ENCODE data around the gene ESYT2.

Gene ESYT2

DNA sequence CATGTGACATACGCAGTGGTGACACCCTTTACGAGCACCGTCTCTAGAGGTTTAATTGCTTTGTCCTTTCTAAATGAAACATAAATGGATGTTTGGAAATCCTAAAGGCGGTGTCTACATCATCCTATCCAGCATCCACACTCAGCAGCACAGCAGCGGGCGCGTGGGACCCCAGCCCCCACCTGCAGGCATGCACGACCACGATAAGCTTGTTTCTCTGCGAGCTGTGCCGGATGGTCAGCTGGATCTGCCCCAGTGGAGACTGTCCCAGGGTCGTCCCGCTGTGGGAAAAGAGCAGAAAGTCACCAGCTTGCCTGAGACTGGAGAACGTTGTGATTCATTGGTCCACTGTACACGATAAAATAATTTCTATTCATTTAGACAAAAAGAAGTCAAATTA is 90.5 kb downstream of the ESYT2 start:
- DNase-seq = no peak

GRCh38 chr7:158737064-158737695 is 92.1 kb downstream of the ESYT2 start:
- no peak for DNase-seq

- no peak for DNase-seq
Measured at GRCh38 chr7:158735935-158736334, 93.4 kb downstream of the ESYT2 start.

DNA sequence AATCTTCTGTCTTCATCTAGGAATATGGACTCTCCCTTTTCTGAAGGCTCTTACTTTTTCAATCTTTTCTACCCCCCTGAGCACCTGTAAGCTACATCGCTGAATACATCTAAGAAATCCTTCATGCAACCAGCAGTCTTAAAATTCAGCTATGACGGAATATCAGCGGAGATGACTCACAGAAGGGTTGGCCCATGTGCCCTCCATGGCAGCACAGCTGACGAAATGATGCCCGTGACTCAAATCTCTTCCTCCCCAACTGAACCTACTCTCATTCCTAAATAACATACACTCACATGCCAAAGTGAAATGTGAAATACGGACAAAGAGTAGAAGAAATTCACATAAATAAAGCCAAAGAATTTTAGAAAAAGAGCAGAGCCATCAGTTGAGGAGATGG is 94.4 kb downstream of the ESYT2 start:
- DNase-seq = no peak

DNA sequence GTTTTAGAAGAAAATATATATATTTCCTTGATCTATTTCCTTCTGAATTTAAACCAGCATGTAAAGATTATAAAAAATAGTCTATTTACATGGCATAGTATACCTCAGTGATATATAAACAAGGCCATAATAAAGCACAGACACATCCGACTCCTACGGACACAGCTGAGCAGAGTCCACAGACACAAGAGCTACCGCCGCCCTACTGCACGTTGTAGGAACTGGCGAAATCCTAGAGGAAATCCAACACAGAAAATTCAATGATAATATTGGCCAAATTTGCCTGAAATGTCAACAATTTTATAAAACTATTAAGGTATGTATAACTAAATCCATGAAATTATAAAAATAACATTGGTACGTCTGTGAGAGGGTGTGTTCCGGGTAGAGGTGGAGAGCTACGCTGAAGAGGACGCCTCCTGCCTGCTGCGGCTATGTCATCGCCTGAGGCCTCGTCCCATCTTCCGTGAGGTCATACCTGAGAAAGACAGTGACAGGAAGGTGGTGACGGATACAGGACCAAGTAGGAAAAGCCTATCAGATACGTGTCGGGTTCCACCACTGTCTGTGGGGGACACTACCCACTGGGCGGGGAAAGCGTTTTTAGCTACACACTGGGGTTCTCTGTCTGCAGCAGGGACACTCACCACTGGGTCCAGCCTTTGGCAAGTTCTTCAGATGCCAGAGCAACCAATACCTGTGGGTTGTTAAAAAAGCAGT is 95.4 kb downstream of the ESYT2 start:
- no peak for DNase-seq

DNA sequence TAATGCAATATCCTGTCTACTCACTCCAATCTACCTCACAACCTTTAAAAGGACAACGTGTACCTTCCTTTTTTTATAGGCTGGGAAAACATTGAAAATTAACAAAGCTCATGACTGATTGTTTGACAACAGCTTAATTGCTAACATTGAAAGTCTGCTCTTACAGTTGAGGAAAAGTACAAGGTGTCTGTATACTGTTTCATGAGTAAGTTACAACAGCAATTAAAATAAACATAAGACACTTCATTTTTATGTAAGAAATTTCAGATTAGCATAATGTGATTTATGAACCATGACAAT is 96.1 kb downstream of the ESYT2 start:
- DNase-seq = no peak

GRCh38 chr7:158732494-158733219 is 96.7 kb downstream of the ESYT2 start:
- no peak for DNase-seq

DNA sequence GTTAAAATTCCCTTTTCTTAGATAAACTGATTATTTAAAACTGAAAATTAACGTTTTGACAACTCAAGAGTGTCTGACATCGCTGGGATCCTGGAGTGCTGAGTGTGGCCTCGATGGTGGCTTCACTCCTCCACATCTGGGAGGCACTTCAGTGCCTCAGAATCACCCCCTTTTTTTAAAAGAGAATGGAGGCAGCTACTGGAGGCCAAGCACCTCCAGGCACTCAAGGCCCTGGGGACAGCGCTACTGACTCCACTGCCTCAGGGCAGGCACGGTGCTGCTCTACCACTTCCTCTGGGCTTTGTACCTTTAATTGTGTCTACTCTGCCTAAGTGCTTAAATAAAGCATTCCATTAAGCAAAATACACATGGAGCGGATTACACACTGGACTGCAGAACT is 97.5 kb downstream of the ESYT2 start:
- no peak for DNase-seq

- DNase-seq = no peak
Measured at GRCh38 chr7:158730383-158731346, 98.6 kb downstream of the ESYT2 start.

DNA sequence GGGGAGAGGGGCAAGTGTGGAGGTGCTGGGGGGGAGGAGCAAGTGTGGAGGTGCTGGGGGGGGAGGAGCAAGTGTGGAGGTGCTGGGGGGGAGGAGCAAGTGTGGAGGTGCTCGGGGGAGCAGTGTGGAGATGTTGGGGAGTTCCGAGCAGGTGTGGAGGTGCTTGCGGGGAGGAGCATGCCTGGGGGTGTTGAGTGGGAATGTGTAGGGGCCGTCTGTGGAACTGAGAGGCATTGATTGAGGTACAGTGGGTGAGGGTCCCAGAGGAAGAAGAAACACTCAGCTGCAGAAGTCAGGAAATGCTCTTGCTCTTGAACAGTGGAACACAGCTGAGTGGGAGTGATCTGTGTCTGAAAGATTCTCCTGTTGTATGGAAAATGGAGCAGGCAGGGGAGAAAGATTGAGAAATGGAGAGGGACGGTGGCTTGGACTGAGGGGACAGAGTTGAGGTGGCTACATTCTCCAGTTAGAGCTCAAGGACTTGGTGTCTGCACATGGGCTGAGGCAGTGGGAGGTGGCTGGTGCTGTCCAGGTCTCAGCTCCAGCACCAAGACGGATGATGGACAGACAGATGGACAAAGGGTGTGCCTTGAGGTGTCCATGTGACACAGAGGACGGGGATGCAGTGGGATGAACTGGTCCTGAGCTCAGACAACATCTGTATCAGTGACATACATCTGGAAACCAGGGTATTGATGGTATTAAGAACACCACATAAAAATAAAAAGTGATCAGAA is 99.5 kb downstream of the ESYT2 start:
- DNase-seq = no peak

DNA sequence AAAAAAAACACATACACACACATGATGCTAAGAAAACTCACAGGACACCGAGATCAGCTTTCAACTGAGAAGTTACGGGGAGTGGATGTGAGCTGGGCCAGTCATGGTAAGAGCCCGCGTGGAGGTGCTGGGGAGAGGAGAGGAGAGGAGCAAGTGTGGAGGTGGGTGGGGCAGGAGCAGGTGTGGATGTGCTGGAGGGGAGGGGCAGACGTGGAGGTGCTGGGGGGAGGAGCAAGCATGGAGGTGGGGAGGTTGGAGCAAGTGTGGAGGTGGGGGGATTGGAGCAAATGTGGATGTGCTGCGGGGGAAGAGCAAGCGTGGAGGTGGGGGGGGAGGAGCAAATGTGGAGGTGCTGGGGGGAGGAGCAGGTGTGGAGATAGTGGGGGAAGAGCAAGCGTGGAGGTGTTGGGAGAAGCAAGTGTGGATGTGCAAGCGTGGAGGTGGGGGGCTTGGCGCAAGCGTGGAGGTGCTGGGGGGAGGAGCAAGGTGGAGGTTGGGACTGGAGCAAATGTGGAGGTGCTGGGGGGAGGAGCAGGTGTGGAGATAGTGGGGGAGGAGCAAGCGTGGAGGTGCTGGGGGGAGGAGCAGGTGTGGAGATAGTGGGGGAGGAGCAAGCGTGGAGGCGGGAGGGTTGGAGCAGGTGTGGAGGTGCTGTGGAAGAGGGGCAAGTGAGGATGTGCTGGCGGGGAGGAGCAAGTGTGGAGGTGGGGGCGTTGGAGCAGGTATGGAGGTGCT is 100.2 kb downstream of the ESYT2 start:
- DNase-seq = no peak

- no peak for DNase-seq
Measured at GRCh38 chr7:158727690-158728089, 101.6 kb downstream of the ESYT2 start.

GRCh38 chr7:158726277-158726807 is 103.0 kb downstream of the ESYT2 start:
- DNase-seq = no peak

- DNase-seq = no peak
Measured at GRCh38 chr7:158725506-158725800, 103.9 kb downstream of the ESYT2 start.

GRCh38 chr7:158724658-158725505 is 104.4 kb downstream of the ESYT2 start:
- no peak for DNase-seq

- DNase-seq = no peak
Measured at GRCh38 chr7:158723714-158724385, 105.5 kb downstream of the ESYT2 start.

GRCh38 chr7:158723266-158723665 is 106.0 kb downstream of the ESYT2 start:
- DNase-seq = no peak

DNA sequence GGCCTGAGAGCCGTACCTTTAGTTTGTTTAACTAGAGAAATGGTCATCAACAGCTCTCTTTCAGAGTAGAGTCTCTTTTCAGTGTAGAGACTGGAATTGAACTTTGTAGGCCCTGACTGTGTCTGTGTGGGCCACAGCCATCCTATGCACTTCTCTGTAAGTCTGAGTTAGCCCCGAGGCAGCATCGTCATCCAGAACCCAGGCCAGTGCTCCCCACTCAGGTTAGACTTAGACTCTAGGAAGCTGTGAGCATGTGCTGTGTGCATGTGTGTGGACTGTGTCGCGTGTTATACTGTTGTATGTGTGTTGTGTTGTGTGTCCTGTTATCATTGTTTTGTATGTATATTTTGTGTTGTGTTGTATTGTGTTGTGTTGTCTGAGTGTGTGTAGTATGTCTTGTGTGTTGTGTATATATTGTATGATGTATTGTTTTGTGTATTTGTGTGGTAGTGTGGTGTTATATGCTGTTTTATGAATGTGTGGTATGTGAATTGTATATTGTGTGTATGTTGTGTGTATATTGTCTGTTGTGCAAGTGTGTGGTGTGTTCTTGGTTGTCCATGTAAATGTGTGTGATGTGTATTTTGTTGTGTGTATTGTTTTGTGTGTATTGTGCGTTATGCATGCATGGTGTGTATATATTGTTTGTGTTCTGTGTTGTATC is 106.6 kb downstream of the ESYT2 start:
- DNase-seq = no peak

DNA sequence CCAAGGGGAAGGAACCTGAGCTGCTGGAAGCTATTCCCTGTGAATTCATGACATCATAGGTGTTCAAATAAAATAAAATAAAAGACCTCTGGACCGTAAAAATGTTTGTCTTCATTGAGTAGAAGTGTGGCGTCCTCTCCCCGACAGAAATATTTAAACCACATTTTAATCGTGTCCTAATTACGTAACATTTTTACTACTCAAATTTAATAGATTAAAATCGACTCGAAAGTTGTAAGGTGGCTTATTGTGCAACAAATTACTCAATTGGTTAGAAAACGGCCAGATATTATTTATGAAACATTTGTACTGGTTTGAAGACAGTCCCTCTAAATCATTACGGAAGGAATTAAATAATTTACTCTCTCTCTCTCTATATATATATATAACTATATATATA is 109.2 kb downstream of the ESYT2 start:
- no peak for DNase-seq

- DNase-seq = no peak
Measured at GRCh38 chr7:158716802-158717201, 112.5 kb downstream of the ESYT2 start.

All from activated CD4-positive, alpha-beta T cell treated with anti-CD3 and anti-CD28 coated beads, Interleukin-2, amount 50 U/mL, for 48 hours (primary cell).